ELF-1 (cell line): ENCODE results near the gene FIGNL1.

Experiments used
- DNase-seq: peaks from one replicate; pipeline ENCODE4 v3.0.0-alpha.2; 2016; ENCODE audit warnings: low read depth, low spot score

The FIGNL1 gene

GRCh38 chr7:50449881-50450589 lies at the start of gene FIGNL1:
FIGNL1 (minus strand) TSS chr7:50450350; CDS start chr7:50447287, 3,063 bp downstream.
- peak; percentile 74 for DNase-seq

- no peak for DNase-seq
These were observed 48.9 kb upstream of the FIGNL1 start for GRCh38 chr7:50499092-50499491.

- DNase-seq = no peak
These were observed 47.8 kb upstream of the FIGNL1 start for GRCh38 chr7:50497968-50498367.

- DNase-seq = no peak
These were observed 47.0 kb upstream of the FIGNL1 start for GRCh38 chr7:50497068-50497642.

GRCh38 chr7:50496569-50496968 lies 46.4 kb upstream of the FIGNL1 start:
- no peak for DNase-seq

- no peak for DNase-seq
These were observed 45.6 kb upstream of the FIGNL1 start for GRCh38 chr7:50495746-50496145.

- peak; percentile 53 for DNase-seq
These were observed 42.8 kb upstream of the FIGNL1 start for GRCh38 chr7:50492770-50493519.

- DNase-seq = no peak
These were observed 41.8 kb upstream of the FIGNL1 start for GRCh38 chr7:50491943-50492342.

- DNase-seq = no peak
These were observed 41.1 kb upstream of the FIGNL1 start for GRCh38 chr7:50491209-50491608.

GRCh38 chr7:50488379-50488778 lies 38.2 kb upstream of the FIGNL1 start:
- DNase-seq = no peak

- DNase-seq = no peak
These were observed 36.4 kb upstream of the FIGNL1 start for GRCh38 chr7:50486512-50486911.

- no peak for DNase-seq
These were observed 31.7 kb upstream of the FIGNL1 start for GRCh38 chr7:50481867-50482266.

GRCh38 chr7:50480797-50481196 lies 30.6 kb upstream of the FIGNL1 start:
- no peak for DNase-seq

GRCh38 chr7:50479743-50480517 lies 29.8 kb upstream of the FIGNL1 start:
- DNase-seq = no peak

GRCh38 chr7:50477640-50478039 lies 27.5 kb upstream of the FIGNL1 start:
- DNase-seq = no peak

- DNase-seq = no peak
These were observed 26.9 kb upstream of the FIGNL1 start for GRCh38 chr7:50476953-50477625.

GRCh38 chr7:50475340-50475739 lies 25.2 kb upstream of the FIGNL1 start:
- no peak for DNase-seq

- no peak for DNase-seq
These were observed 24.4 kb upstream of the FIGNL1 start for GRCh38 chr7:50474382-50475160.

GRCh38 chr7:50473531-50473930 lies 23.4 kb upstream of the FIGNL1 start:
- no peak for DNase-seq

GRCh38 chr7:50472427-50472826 lies 22.3 kb upstream of the FIGNL1 start:
- DNase-seq = no peak

GRCh38 chr7:50471970-50472369 lies 21.8 kb upstream of the FIGNL1 start:
- no peak for DNase-seq
